Endothelial cell of umbilical vein (primary cell): ENCODE results near the gene LZIC. TPM values are rescaled to one million over a fixed set of nuclear protein-coding genes. Genes with fewer than 3 reads are reported as not detected.

Source experiments
- BruUV-seq: library from RNA; stranded (reverse); fragments of 400-500 nt; replicated peaks from 2 replicates; lab custom pipeline; 2021; lab: Mats Ljungman, UMichigan
- CTCF ChIA-PET: fragments of 300-600, 350-600 bp; sonication (Branson Sonifier 250); formaldehyde crosslinking; loops from one replicate; lab custom pipeline; 2021; ENCODE audit warnings: antibody characterized with exemption, inconsistent platforms; lab: Charles Lee
- POLR2A ChIA-PET: fragments of 300-600, 350-600 bp; sonication (Branson Sonifier 250); formaldehyde crosslinking; loops from one replicate; lab custom pipeline; 2021; ENCODE audit warnings: antibody characterized with exemption, inconsistent platforms; lab: Charles Lee
- DNase-seq: peaks from one replicate; pipeline ENCODE4 v3.0.0-alpha.2; 2011; ENCODE audit warnings: low read depth, low spot score
- FAIRE-seq: peaks from 2 replicates; lab custom pipeline; 2011; peaks lifted over from hg19 to GRCh38; lab: Jason Lieb, UNC
- H2AFZ ChIP-seq: 2 replicates; pipeline ENCODE4 v1.6.0; 2012; ENCODE audit warnings: low read depth, low read length, control low read depth, inconsistent platforms
- H3K27ac ChIP-seq: 2 replicates; pipeline ENCODE4 v1.5.1; 2011; ENCODE audit warnings: low read depth, mild to moderate bottlenecking, control low read depth, low read length, moderate library complexity; ENCODE audit not compliant: insufficient read depth
- H3K27me3 ChIP-seq, 2 experiments: 2 replicates each; pipeline versions ENCODE4 v1.6.0 to v1.6.1; 2011; ENCODE audit warnings: low read length in 2 of 2, mixed read lengths in 1 of 2; ENCODE audit not compliant: control insufficient read depth in 2 of 2, insufficient read depth in 2 of 2
- H3K36me3 ChIP-seq, 2 experiments: 2 replicates in 1 of 2; 3 replicates in 1 of 2; pipeline ENCODE4 v1.5.1; 2011; ENCODE audit warnings: low read length in 2 of 2, mild to moderate bottlenecking in 1 of 2, moderate library complexity in 1 of 2; ENCODE audit not compliant: control insufficient read depth in 2 of 2, insufficient read depth in 2 of 2; ENCODE audit errors: extremely low read depth in 1 of 2
- H3K4me1 ChIP-seq: 3 replicates; pipeline ENCODE4 v1.5.1; 2011; ENCODE audit warnings: mild to moderate bottlenecking, low read length; ENCODE audit not compliant: control insufficient read depth, insufficient read depth; ENCODE audit errors: extremely low read depth
- H3K4me2 ChIP-seq: 2 replicates; pipeline ENCODE4 v1.6.1; 2011; ENCODE audit warnings: low read length, control low read depth, mixed read lengths; ENCODE audit not compliant: insufficient read depth
- H3K4me3 ChIP-seq, 3 experiments: fragments of 200-600 bp in 1 of 3; sonication (generic), shearing (Covaris generic) in 1 of 3; replicated peaks in 1 of 3; 2 replicates each; pipeline ENCODE4 v1.5.1; 2011 to 2016; ENCODE audit warnings: control low read depth in 3 of 3, low read length in 3 of 3, mild to moderate bottlenecking in 2 of 3, inconsistent platforms in 1 of 3, low read depth in 1 of 3, moderate library complexity in 1 of 3; ENCODE audit not compliant: insufficient read depth in 1 of 3
- H3K79me2 ChIP-seq: 2 replicates; pipeline ENCODE4 v1.6.0; 2012; ENCODE audit warnings: low read length, inconsistent platforms; ENCODE audit not compliant: control insufficient read depth, insufficient read depth
- H3K9ac ChIP-seq: replicated peaks from 2 replicates; pipeline ENCODE3; 2011; ENCODE audit warnings: low read length, control low read depth; ENCODE audit not compliant: insufficient read depth; ENCODE audit errors: extremely low read depth
- H3K9me1 ChIP-seq: replicated peaks from 3 replicates; pipeline ENCODE4 v1.6.0; 2011; ENCODE audit warnings: mild to moderate bottlenecking, low read length; ENCODE audit not compliant: control insufficient read depth, insufficient read depth; ENCODE audit errors: extremely low read depth
- H3K9me3 ChIP-seq: replicated peaks from 2 replicates; pipeline ENCODE4 v1.5.1; 2012; ENCODE audit warnings: low read length, inconsistent platforms; ENCODE audit not compliant: control insufficient read depth, insufficient read depth
- H4K20me1 ChIP-seq: replicated peaks from 2 replicates; pipeline ENCODE3; 2011; ENCODE audit warnings: mild to moderate bottlenecking, low read length; ENCODE audit not compliant: control insufficient read depth, insufficient read depth; ENCODE audit errors: extremely low read depth
- FOS ChIP-seq: IDR thresholded peaks from 2 replicates; pipeline ENCODE4 v1.6.1; 2011; ENCODE audit warnings: mild to moderate bottlenecking, low read length, moderate library complexity, borderline replicate concordance; ENCODE audit not compliant: insufficient read depth
- MAX ChIP-seq: IDR thresholded peaks from 2 replicates; pipeline ENCODE4 v1.6.1; 2011; ENCODE audit not compliant: insufficient read depth, insufficient read length
- dilution Hi-C: fragments of 300-500 bp; cut with MboI; formaldehyde crosslinking; loops from one replicate; pipeline ENCODE4 v1.15.0; 2019; ENCODE audit warnings: low sequenced_read_pairs; ENCODE audit not compliant: extremely low pct_ligation_motif_present
- intact Hi-C: fragments of 100-400 bp; cut with micrococcal nuclease; formaldehyde crosslinking; loops from one replicate; pipeline ENCODE4 v1.10.0; 2022
- microRNA-seq: library from miRNA; unstranded; fragments of <30 nt; microRNA quantifications from one replicate; pipeline ENCODE4 v1.2.0, GENCODE V29; 2021; ENCODE audit warnings: borderline number of aligned reads, borderline replicate concordance
- polyA plus RNA-seq, 4 experiments: library from polyadenylated mRNA; depleted of rRNA in 3 of 4; stranded (reverse) in 3 of 4; unstranded in 1 of 4; fragments of >200 nt; gene quantifications; 2 replicates each; pipeline versions ENCODE4 v1.2.1 to v1.2.3, GENCODE V29; 2011 to 2012; ENCODE audit warnings: missing spikeins in 1 of 4
- small RNA-seq: library from RNA; depleted of rRNA; stranded (forward); fragments of <200 nt; gene quantifications from one replicate; pipeline ENCODE3, GENCODE V24; 2012; ENCODE audit warnings: low replicate concordance, low read depth; ENCODE audit not compliant: insufficient read depth, insufficient read length
- total RNA-seq: library from RNA; stranded (reverse); gene quantifications from 2 replicates; pipeline ENCODE4 v1.2.3, GENCODE V29; 2021

LZIC gene
- total and polyA plus RNA-seq, 2 donors (not counting 3 experiments of a cell fraction or from before 2014, with no cell fraction given), result 3.7 to 23.4 TPM

GRCh38 chr1:9881838-9882249, 61.3 kb downstream of the LZIC start:
- CTCF ChIA-PET, result interaction anchor here (1.8 kb wide), 1 partner anchor 9 kb away, joined by 4 read pairs; no protein-coding TSS in a partner anchor
- no peaks in the 10 kb centered on the region for H4K20me1 ChIP-seq

More at GRCh38 chr1:9881838-9882249, 61.3 kb downstream of the LZIC start:
- no peaks in the 10 kb centered on the region for H3K27me3 ChIP-seq
- intact Hi-C loops (no loop called here), dilution Hi-C loops (no loop called here)
- no TSS peak for BruUV-seq
- POLR2A ChIA-PET, result no interaction called here
- FAIRE-seq, result no peak
- peaks cover 0 to 2% of the 10 kb centered on the region in 2 experiments for H3K36me3 ChIP-seq
- H3K9me3 ChIP-seq, result no peaks in the 10 kb centered on the region
- H2AFZ ChIP-seq, result no peak overlapping the region
- H3K4me2 ChIP-seq, result no peak overlapping the region
- H3K9me1 ChIP-seq, result no peaks in the 10 kb centered on the region
- no peak for DNase-seq
- no peak overlapping the region for H3K27ac ChIP-seq
- no peak overlapping the region for H3K9ac ChIP-seq
- no peaks in the 10 kb centered on the region for H3K4me1 ChIP-seq
- no peak for TF ChIP-seq MAX
- peak; percentile 12 for TF ChIP-seq FOS
- no peak overlapping the region for H3K4me3 ChIP-seq
- no peaks in the 10 kb centered on the region for H3K79me2 ChIP-seq

Small RNA genes lying within 50 kb of the gene (microRNA-seq; reads per million reads assigned to microRNA genes)
- not detected for gene MIR5697

Small RNA genes lying within 50 kb of the gene (small RNA-seq; reads per million reads assigned to genes)
- not detected for gene MIR5697

Other genes with a start within 250 kb of the LZIC start
- gene CLSTN1, start 119.4 kb downstream of the LZIC start, total RNA-seq, result 130 and 132 TPM in 2 replicates
- gene CLSTN1, start 119.4 kb downstream of the LZIC start, polyA plus RNA-seq, result 44.6 and 49.1 TPM in 2 replicates
- gene CTNNBIP1, start 33.1 kb downstream of the LZIC start, total RNA-seq, result 31.7 and 37.2 TPM in 2 replicates
- gene CTNNBIP1, start 33.1 kb downstream of the LZIC start, polyA plus RNA-seq, result 23.1 and 26.6 TPM in 2 replicates
- 7.4 and 9.8 TPM in 2 replicates for gene NMNAT1, start 84 bp upstream of the LZIC start, total RNA-seq
- gene NMNAT1, start 84 bp upstream of the LZIC start, polyA plus RNA-seq, result 4.4 and 4.8 TPM in 2 replicates
- gene RBP7, start 53.8 kb upstream of the LZIC start, total RNA-seq, result not detected in 2 replicates
- not detected in 2 replicates for gene RBP7, start 53.8 kb upstream of the LZIC start, polyA plus RNA-seq
- gene UBE4B, start 89.6 kb upstream of the LZIC start, total RNA-seq, result 54.5 and 56.7 TPM in 2 replicates
- gene UBE4B, start 89.6 kb upstream of the LZIC start, polyA plus RNA-seq, result 13.3 and 17.8 TPM in 2 replicates